ENCODE data around the gene ARHGAP25.
A peak's percentile ranks its signal among the peaks of the same experiment; 100 is the strongest.
"Not testable (repeated sequence)": the region's sequence is repeated elsewhere in the genome, so short reads cannot be mapped to it uniquely, and the experiment has no call there.

The ARHGAP25 gene

DNA sequence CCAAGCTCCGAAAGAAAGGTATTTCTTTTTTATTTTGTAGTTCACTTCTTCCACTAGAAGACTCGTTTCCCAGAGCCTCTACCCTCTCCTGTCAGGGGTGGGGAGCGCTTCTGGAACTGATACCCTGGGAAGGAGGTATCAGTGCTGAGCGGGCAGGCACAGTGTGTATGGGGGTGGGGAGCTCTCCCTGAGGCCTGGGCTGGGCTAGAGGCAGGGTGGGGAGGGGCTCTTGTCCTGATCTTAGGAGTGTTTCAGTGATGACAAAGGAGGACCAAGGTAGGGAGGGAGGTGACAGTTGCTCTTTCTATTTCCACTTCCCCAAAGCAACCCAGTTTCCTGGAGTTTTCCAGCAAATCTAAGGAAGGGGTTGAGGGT, 65.4 kb downstream of the ARHGAP25 start:
- no peak for DNase-seq

- DNase-seq: no peak
These were observed 65.9 kb downstream of the ARHGAP25 start for GRCh38 chr2:68800517-68800916.

- not testable (repeated sequence) for DNase-seq
These were observed 67.5 kb downstream of the ARHGAP25 start for GRCh38 chr2:68802161-68802560.

DNA sequence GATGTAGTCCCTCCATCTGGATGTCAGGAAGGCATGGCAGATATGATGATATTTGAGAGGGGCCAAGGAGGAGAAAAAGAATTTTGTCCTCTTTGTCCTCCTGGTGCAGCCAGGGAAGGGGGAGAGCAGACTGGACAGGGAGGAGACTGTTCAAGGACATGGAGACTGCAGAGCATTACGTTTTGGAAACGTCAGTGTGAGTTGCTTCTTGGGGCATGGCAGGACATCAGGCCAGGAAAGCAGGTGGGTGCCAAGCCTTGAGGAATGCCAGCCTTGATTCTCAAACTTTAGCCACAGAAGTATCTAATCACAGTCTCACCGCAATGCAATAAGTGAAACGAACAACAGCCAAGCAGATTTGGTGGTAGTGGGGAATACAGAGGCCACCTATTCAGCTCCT, 70.4 kb downstream of the ARHGAP25 start:
- no peak for DNase-seq

DNA sequence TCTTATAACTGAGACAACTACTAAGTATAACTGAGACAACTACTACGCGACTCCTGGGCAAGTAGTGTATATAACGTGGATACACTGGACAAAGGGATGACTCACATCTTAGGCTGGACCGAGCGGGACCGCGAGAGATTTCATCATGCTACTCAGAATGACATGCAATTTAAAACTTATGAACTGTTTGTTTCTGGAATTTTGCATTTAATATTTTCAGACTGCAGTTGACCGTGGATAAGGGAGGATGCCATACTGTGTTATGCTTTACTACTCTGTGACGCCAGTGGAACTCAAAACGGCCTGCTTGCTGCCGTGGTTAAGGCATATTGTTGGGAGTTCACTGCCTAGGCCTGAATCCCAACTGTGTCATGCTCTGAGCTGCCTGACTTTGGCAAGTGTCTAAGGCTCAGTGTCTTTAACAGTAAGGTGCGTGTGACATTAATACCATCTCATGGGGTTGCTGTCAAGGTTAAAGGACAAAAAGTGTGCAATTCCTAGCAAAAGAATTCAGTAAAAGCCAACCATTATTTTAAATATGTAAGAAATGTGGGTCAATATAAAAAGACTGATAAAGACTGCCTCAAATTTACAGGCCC, 72.0 kb downstream of the ARHGAP25 start:
- DNase-seq: peak; percentile 29

- no peak for DNase-seq
These were observed 73.2 kb downstream of the ARHGAP25 start for GRCh38 chr2:68807821-68808266.

GRCh38 chr2:68809324-68810240, 75.0 kb downstream of the ARHGAP25 start:
- no peak for DNase-seq

- peak; percentile 33 for DNase-seq
These were observed 76.8 kb downstream of the ARHGAP25 start for GRCh38 chr2:68811364-68811763.

DNA sequence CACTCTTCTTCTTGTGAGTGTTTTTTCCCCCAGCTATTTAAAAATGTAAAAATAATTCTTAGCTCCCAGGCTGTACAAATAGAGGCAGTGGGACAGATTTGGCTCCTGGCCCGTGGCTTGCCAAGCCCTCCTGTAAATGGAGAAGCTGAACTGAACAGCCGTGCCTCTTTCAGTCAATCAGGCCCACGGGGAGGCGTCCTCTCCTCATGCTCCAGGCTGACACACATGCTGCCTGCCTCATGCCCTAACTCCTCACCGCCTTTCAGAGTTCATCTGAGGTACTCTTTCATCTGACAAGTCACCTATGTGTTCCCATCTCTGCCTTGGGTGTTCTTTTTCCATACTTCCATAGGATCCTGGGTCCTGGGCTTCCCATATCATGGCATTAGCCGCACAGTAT, 77.6 kb downstream of the ARHGAP25 start:
- DNase-seq: no peak

DNA sequence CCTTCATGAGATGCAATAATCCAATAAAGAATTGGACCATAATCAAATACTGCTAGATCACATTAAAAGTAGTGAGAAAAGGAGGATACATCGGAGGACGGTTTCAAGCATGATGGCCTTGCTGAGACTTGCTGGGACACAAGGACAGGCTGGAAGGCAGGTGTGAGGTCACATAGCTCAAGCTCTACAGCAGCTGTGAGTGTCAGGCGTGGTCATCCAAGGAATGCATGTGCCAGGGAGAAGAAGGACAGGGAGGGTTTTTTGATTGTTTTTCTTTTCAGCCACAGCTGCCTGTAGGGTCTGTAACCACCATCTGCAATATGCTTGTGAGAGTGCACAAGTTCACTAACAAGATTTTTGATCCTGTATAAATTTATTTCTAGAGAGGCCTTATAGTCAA, 79.0 kb downstream of the ARHGAP25 start:
- no peak for DNase-seq

- DNase-seq: no peak
These were observed 82.7 kb downstream of the ARHGAP25 start for GRCh38 chr2:68817306-68817705.

GRCh38 chr2:68819556-68819955, 84.9 kb downstream of the ARHGAP25 start:
- no peak for DNase-seq

DNA sequence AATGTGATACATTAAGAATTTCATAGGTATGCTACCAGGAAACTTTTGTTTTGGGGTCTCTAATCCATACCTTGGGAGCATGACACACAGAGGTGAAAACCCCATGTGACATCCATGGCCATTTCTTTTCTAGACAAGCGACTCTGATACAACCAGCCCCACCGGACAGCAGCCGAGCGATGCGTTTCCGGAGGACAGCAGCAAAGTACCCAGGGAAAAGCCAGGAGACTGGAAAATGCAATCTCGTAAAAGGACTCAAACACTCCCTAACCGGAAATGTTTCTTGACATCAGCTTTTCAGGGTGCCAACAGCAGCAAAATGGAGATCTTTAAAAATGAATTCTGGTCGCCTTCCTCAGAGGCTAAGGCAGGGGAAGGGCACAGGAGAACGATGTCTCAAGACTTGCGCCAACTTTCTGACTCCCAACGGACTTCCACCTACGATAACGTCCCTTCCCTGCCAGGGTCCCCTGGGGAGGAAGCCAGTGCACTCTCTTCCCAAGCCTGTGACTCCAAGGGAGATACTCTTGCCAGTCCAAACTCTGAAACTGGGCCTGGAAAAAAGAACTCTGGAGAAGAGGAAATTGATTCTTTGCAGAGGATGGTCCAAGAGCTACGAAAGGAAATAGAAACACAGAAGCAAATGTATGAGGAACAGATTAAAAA, 87.7 kb downstream of the ARHGAP25 start:
- DNase-seq: no peak

GRCh38 chr2:68824831-68825230, 90.2 kb downstream of the ARHGAP25 start:
- DNase-seq: peak; percentile 72

DNA sequence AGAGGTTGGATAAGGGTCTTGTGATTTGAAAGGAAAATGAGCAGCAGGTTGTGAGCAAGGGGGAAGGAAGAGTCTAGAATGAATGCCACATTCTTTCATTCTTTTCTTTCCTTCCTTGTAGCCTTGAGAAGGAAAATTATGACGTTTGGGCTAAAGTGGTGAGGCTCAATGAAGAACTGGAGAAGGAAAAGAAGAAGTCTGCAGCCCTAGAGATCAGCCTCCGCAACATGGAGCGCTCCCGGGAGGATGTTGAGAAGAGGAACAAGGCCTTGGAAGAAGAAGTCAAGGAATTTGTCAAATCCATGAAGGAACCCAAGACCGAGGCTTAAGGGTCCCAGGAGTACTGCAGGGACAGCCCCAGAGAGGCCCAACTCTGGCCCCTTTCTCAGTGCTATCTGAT, 91.3 kb downstream of the ARHGAP25 start:
- DNase-seq: no peak

DNA sequence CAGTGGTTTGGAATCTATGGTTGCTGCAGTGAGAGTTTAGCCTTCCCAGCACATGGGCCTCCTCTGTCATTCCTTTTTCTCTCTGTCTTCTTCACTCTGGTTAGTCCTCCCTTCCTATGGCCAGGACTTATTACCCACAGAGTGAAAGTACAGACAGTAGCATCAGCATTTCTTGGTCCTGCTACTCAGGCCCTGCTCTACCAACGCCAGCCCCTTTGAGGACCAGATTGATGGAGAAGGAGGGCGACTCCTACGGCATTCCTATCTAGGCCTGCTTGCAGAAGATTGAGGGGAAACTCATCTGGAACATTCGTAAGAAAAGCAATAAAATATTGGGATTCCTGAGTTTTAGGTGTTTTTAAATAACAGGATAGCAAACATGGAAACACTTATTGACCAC, 93.1 kb downstream of the ARHGAP25 start:
- DNase-seq: no peak

DNA sequence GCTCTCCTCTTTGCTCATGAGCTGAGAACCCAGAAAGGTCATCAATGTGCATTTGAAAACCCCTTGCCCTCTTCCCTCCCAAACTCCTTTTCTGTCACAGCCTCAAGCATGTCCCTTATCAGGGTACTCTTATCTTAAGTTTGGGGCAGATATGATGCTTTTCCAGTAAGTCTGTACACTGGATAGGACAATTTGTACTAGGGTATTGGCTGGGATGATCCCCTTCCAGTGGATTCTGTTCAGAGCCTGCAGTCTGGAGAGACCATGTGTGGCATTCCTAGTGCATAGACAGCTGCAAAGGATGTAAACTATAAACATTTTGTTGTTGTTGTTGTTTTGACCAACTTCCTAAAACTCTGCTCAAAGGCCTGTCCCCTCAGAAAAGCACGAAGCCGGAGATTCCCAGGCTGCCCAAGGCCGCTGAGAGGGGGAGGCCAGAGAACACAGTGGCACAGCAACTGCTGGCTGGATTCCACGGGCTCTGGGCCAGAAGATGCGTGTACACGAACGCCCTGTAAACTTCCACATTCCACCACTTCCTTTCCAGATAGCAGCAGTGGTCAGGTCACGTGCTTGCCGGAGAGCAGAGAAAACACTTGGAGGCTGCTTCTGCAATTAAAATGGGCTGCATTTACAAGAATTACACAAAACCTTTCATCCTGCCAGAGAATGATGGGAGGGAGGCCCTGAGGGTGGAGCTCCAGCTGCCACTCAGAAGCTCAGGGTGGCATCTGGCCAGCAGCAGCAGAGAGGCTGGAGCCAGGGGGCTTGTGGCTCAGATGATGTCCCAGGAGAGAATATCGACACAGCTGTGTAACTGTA, 94.5 kb downstream of the ARHGAP25 start:
- DNase-seq: peak; percentile 93

DNA sequence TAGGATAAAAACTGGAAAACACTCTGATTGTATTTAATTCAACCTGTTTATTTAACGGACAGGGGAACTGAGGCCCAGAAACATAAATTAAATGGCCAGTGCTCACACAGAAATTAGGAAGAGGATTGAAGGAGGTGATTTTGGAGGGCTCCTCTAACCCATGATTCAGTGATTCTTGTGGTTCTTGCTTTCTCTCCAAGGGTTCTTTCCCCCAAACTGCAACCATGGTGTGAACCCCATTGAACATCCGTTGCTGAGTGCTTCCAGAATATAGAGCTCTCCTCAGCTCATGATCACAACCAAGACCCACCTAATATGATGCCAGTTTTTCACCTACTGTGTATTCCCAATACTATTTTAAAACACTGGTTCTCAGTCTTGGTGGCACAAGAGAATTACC, 95.1 kb downstream of the ARHGAP25 start:
- DNase-seq: no peak

GRCh38 chr2:68831686-68832232, 97.1 kb downstream of the ARHGAP25 start:
- no peak for DNase-seq

GRCh38 chr2:68832233-68832869, 97.7 kb downstream of the ARHGAP25 start:
- no peak for DNase-seq

GRCh38 chr2:68833162-68833561, 98.6 kb downstream of the ARHGAP25 start:
- no peak for DNase-seq
